ENCODE measurements around the gene PSMB7.
"Not testable (repeated sequence)": the region's sequence is repeated elsewhere in the genome, so short reads cannot be mapped to it uniquely, and the experiment has no call there.

Gene PSMB7

DNA sequence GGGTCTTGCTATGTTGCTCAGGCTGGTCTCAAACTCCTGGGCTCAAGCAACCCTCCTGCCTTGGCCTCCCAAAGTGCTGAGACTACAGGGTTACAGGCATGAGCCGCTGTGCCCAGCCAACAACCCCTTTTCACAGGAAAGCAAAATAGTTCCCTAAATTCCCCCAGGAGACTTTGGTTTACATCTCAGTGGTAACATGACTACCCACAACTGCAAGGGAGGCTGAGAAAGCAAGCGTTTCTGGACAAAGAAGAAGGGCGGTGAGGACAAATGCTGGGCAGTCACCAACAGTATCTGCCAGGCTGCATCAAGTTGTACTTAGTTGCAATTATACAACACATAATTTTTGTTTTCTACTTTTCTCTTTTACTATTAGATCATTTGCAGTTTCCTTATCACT is 27.6 kb upstream of the PSMB7 start:
- no peak for DNase-seq

GRCh38 chr9:124442379-124442778 is 27.1 kb upstream of the PSMB7 start:
- no peak for DNase-seq

- no peak for DNase-seq
These were observed 26.0 kb upstream of the PSMB7 start for GRCh38 chr9:124441291-124441690.

DNA sequence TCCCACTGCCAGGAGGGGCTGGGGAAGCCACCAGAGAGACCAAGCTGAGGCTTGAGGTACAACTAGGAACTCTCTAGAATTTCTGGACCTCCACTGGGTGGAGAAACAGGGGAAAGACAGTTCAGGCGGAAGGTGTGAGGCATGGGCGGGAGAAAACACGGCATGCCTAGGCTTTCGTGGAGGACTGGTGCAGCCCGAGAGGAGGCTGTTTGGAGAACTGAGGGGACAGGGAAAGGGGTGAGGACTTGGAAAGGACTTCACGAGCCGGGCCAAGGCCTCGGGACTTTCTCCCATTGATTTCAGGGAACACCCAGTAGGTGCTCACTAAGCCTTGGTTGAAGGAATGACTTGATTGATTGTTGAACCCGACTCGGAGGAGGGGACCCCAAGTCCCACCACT is 25.5 kb upstream of the PSMB7 start:
- DNase-seq = no peak

- DNase-seq = no peak
These were observed 24.5 kb upstream of the PSMB7 start for GRCh38 chr9:124439686-124440243.

- no peak for DNase-seq
These were observed 23.8 kb upstream of the PSMB7 start for GRCh38 chr9:124439086-124439485.

- DNase-seq = no peak
These were observed 22.8 kb upstream of the PSMB7 start for GRCh38 chr9:124438091-124438490.

DNA sequence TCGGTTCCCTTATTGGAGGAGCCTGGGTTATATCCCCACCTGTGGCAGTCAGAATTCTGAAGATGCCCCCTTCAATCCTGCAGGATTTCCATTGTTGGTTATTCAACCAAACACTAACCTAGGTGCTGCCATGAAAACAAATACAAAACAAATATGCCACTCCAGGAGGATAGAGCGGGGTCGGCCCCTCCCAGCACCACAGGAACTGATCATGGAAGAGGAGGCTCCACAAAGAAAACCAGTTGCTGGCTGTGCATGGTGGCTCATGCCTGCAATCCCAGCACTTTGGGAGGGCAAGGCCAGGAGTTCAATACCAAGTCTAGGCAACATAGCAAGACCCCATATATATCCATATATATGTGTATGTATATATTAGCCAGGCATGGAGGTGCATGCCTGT is 21.8 kb upstream of the PSMB7 start:
- no peak for DNase-seq

GRCh38 chr9:124436320-124436719 is 21.1 kb upstream of the PSMB7 start:
- no peak for DNase-seq

DNA sequence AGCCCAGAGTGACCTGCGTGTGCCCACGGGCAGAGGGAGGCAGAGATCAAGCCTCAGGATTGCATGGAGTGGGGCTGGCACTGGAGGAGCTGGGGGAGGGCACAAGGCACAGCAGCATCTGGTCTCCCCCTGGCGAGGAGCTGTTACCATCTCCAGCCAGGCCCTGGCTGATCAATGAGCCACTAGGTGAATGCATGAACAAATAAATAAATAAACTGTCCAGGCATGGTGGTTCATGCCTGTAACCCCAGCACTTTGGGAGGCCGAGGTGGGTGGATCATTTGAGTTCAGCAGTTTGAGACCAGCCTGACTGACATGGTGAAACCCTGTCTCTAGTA is 14.3 kb upstream of the PSMB7 start:
- DNase-seq = no peak

DNA sequence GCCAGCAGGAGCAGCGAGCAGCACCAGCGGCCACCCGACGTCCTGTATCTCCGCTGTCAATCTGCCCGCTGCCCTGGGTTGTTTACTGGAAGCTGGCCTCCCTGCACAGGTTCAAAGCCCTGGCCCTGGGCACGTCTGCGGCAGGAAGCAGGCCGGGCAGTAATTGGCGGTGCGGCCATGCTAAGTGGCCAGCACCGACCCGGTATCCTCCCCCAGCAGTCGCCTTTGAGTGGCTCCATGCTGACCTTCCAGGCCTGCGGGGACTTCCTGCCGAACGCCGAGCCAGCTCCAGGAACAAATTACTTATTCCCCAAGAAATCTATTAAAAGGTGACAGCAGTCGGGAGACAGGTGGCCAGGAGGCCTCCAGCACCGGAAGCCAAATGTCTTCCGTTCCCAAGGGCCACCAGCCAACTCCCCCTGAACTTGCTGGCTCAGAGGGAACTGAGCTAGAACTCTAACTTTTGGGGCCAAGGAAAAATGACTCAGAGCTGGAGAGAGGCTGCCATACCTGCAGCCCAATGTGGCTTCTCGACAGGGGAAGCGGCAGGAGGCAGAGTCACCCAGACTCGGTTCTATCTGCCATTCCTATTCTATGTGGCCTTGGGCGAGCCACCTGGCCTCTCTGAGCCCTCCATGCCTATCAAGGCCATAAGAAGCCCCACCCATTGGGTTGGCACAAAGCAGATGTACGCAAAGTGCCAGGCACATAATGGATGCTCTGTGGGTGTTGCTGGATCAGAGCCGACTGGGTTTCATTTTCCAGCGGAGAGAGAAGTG is 13.7 kb upstream of the PSMB7 start:
- no peak for DNase-seq

- no peak for DNase-seq
These were observed 12.0 kb upstream of the PSMB7 start for GRCh38 chr9:124427281-124427680.

- no peak for DNase-seq
These were observed 11.1 kb upstream of the PSMB7 start for GRCh38 chr9:124426361-124426760.

- not testable (repeated sequence) for DNase-seq
These were observed 10.5 kb upstream of the PSMB7 start for GRCh38 chr9:124425733-124426132.

- DNase-seq = no peak
These were observed 8.3 kb upstream of the PSMB7 start for GRCh38 chr9:124423591-124423990.

DNA sequence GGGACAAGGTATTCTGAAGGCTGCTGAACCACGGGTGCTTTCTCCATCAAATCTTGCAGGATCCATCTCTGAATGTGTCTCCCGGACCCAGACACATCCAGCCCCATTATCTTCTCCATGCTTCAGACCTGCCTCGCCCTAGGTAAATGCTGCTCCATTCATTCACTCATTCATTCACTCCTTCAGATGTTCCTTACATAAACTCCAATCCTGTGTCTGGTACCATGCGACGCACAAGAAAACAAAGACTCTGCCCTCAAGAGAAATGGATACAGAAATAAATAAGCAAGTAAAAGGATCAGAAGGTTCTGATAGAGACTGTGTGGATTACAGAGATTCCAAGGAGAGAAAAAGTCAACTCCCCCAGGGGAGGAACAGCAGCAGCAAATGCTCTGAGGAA is 7.9 kb upstream of the PSMB7 start:
- DNase-seq = no peak

DNA sequence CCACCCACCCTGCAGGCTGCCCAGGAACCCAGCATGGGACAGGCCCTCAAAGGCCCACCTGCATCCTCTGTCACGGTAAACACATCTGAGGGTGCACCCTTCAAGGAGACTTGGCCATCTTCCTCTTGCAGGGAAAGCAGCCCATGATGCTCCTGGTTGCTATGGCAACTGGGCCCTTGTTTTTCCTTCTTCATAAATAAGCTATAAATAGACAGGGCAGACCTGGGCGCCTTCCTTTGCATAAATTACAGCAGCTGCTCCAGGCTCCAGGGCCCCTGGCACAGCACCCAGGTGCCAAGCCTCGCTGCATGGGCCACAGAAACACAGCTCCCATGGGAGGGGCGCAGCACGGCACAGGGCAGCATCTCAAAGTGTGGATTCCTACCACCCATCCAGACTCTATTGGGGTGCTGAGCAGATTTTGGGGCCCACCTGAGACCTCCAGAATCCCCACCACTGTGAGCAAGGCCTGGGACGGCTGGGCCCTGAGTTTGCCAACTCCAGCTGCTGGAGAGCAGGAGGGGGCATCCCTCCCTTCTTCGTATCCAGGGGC is 5.8 kb upstream of the PSMB7 start:
- DNase-seq = no peak

DNA sequence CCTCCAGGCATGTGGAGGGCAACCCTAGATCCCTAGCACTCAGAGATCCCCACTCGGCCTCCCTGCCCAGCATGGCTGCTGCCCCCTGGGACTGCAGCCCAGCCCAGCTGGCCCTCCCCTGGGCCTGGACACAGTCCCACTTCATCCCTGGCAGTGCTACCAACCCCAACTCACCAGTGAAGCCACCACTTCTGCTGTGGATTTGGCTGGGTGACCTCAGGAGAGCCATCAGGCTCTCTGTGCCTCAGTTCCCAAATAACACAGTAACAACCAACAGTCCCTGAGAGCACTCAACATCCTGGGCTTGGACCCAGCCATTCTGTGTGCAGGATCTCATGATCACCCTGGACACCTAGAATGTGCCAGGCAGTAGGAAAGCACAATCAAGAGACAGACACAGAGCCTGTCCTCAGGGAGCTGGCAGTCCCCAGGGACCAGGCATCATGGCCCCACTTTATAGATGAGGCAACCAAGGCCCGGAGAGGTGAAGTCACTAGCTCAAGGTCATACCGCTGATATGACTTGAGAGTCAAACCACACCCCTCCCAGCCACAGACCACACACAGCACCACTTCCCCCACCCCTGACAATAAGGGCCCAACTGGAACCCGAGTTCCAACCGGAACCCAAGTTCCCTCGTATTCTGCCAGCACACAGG is 4.7 kb upstream of the PSMB7 start:
- DNase-seq = no peak

DNA sequence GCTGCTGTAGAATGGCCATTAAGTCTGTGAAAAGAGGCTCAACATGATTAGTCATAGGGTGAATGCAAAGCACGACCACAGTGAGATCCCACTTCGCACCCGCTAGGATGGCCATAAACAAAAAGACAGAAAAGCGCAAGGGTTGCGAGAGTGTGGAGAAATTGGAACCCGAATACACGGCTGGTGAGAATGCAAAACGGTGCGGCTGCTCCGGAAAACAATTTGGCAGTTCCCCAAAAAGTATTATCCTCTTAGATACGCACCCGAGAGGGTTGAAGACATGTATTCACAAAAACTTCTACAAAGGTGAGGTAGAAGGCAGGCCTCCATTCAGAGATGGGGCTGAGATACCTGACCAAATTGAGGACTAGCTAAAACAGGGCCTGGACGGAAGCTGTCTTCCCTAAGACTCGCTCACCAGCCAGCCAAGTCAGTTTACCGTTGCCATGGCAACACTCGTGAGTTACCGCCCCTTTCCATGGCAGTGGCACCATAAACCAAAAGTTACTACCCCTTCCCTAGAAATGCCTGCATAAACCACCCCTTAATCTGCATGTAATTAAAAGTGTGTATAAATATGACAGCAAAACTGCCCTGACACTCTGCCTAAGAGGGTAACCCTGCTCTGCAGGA is 726 bp upstream of the PSMB7 start:
- no peak for DNase-seq

- DNase-seq = no peak
These were observed 630 bp downstream of the PSMB7 start for GRCh38 chr9:124414612-124415011.

- DNase-seq = no peak
These were observed 3.0 kb downstream of the PSMB7 start for GRCh38 chr9:124412228-124412575.

DNA sequence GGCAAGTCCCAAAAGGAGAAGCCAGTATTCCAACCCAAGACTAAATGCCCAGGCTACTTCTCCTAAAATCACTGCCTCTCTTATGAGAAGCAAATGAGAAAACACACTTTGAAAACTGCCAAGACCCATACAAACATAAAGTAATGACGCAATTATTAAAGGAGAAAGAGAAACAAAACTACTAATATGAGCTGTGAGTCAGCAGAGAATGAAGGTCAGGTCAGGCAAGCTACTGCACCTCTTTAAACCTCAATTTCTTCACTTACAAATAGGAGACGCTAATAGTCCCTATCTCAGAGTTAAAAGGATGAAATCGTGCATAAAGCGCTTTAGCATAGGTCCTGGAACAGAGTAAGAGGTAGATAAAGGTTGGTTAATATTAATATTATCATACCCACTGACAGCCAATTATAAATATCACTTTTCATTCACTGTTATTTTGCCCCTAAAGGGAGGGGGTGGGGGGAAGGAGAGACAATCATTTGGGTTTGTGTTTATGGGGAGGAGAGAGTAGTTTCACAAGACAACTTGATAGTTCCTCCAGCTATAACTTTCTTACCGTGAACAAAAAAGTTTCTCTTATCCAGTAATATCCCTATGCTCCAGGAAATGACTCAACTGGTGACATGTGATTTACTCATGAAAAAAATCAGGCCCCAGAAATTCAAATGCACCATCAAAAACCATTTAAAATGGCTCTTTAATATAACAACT is 3.6 kb downstream of the PSMB7 start:
- peak; percentile 52 for DNase-seq

- DNase-seq = no peak
These were observed 4.8 kb downstream of the PSMB7 start for GRCh38 chr9:124410321-124410913.
